HepG2 (cell line): ENCODE measurements around the gene PRKAR2A. TPM values are rescaled to one million over a fixed set of nuclear protein-coding genes. Genes with fewer than 3 reads are reported as not detected.

ENCODE experiments used
- ATAC-seq: fragments of 200-7000 bp; cut with Tn5 transposase; 3 replicates; pipeline ENCODE4 v1.9.1; 2020; ENCODE audit warnings: mild to moderate bottlenecking, moderate library complexity
- BruUV-seq: library from RNA; stranded (reverse); fragments of 400-500 nt; replicated peaks from 2 replicates; lab custom pipeline; 2021; lab: Mats Ljungman, UMichigan
- CTCF ChIA-PET: fragments of 300-600 bp; formaldehyde crosslinking; extraction: SDS; loops from one replicate; lab custom pipeline; 2021; ENCODE audit warnings: low total read pairs, inconsistent platforms, low intra/inter-chr PET ratio; lab: Yijun Ruan, JAX
- POLR2A ChIA-PET: fragments of 350-600 bp; sonication (Branson Sonifier 250); formaldehyde crosslinking; loops from one replicate; lab custom pipeline; 2020; ENCODE audit warnings: antibody characterized with exemption, inconsistent platforms; lab: Yijun Ruan, JAX
- DNase-seq: peaks from one replicate; pipeline ENCODE4 v3.0.0-alpha.2; 2015; ENCODE audit warnings: low spot score
- FAIRE-seq: peaks from 3 replicates; lab custom pipeline; 2011; peaks lifted over from hg19 to GRCh38; lab: Jason Lieb, UNC
- H2AFZ ChIP-seq: one replicate; pipeline ENCODE4 v1.6.1; 2011; ENCODE audit warnings: low read length, inconsistent platforms
- H3K27ac ChIP-seq: fragments of 300-600 bp; 3 replicates; pipeline ENCODE4 v1.8.0; 2011; ENCODE audit warnings: mixed run types, mild to moderate bottlenecking, mixed read lengths, low read length, inconsistent platforms; ENCODE audit not compliant: insufficient read depth; ENCODE audit errors: extremely low read length
- H3K27me3 ChIP-seq, 2 experiments: fragments of 200-600 bp in 1 of 2; 2 replicates in 1 of 2; 3 replicates in 1 of 2; pipeline versions ENCODE4 v1.6.0 to v1.8.0; 2011; ENCODE audit warnings: low read length in 2 of 2, mild to moderate bottlenecking in 2 of 2, moderate library complexity in 2 of 2, inconsistent platforms in 1 of 2; ENCODE audit not compliant: insufficient read depth in 2 of 2, control insufficient read depth in 1 of 2
- H3K36me3 ChIP-seq, 2 experiments: fragments of 200-600 bp in 1 of 2; replicated peaks in 1 of 2; 2 replicates in 1 of 2; 3 replicates in 1 of 2; pipeline versions ENCODE4 v1.5.1 to v1.8.0; 2011; ENCODE audit warnings: low read length in 2 of 2, inconsistent platforms in 1 of 2; ENCODE audit not compliant: insufficient read depth in 2 of 2, control insufficient read depth in 1 of 2
- H3K4me1 ChIP-seq: 2 replicates; pipeline ENCODE4 v1.5.1; 2012; ENCODE audit warnings: low read length, inconsistent platforms; ENCODE audit not compliant: insufficient read depth
- H3K4me2 ChIP-seq: 2 replicates; pipeline ENCODE4 v1.6.0; 2011; ENCODE audit warnings: low read depth, low read length, inconsistent platforms
- H3K4me3 ChIP-seq, 3 experiments: fragments of 200-600 bp in 1 of 3; sonication (generic), shearing (Covaris generic) in 1 of 3; replicated peaks in 1 of 3; 2 replicates each; pipeline ENCODE4 v1.5.1; 2011 to 2016; ENCODE audit warnings: low read length in 3 of 3, inconsistent platforms in 2 of 3, low read depth in 2 of 3, mild to moderate bottlenecking in 2 of 3, control low read depth in 1 of 3, mixed read lengths in 1 of 3; ENCODE audit not compliant: insufficient read depth in 1 of 3
- H3K79me2 ChIP-seq: one replicate; pipeline ENCODE4 v1.6.1; 2011; ENCODE audit warnings: low read length, inconsistent platforms; ENCODE audit not compliant: insufficient read depth
- H3K9ac ChIP-seq: 2 replicates; pipeline ENCODE4 v1.6.0; 2011; ENCODE audit warnings: mild to moderate bottlenecking, low read depth, low read length, inconsistent platforms; ENCODE audit not compliant: insufficient read depth
- H3K9me3 ChIP-seq: 2 replicates; pipeline ENCODE4 v1.5.1; 2012; ENCODE audit warnings: mild to moderate bottlenecking, low read length
- H4K20me1 ChIP-seq: 2 replicates; pipeline ENCODE4 v1.6.0; 2011; ENCODE audit warnings: inconsistent platforms, mild to moderate bottlenecking, low read length, moderate library complexity; ENCODE audit not compliant: insufficient read depth
- CENPX ChIP-seq: sonication (generic); formaldehyde crosslinking; IDR thresholded peaks from 2 replicates; pipeline ENCODE4 v1.9.0; 2021; ENCODE audit warnings: mild to moderate bottlenecking, missing genetic modification reagents, moderate library complexity
- ELF3 ChIP-seq: IDR thresholded peaks from 2 replicates; pipeline ENCODE4 v1.6.1; 2016; ENCODE audit warnings: missing genetic modification reagents, missing compliant biosample characterization
- FOXP1 ChIP-seq, 2 experiments: fragments of 450-650 bp in 1 of 2; IDR thresholded peaks; 2 replicates each; pipeline ENCODE4 v1.6.1; 2017 to 2018; ENCODE audit warnings: antibody characterized with exemption in 1 of 2
- KAT7 ChIP-seq: IDR thresholded peaks from 2 replicates; pipeline ENCODE4 v1.6.1; 2018; ENCODE audit warnings: borderline replicate concordance, missing compliant biosample characterization
- MTF1 ChIP-seq: sonication (generic); formaldehyde crosslinking; IDR thresholded peaks from 2 replicates; pipeline ENCODE4 v1.5.0; 2020; ENCODE audit warnings: missing genetic modification reagents
- MXD4 ChIP-seq: IDR thresholded peaks from 2 replicates; pipeline ENCODE4 v1.6.1; 2016; ENCODE audit warnings: mild to moderate bottlenecking, missing biosample characterization, missing genetic modification reagents
- NFKB2 ChIP-seq: sonication (generic); formaldehyde crosslinking; IDR thresholded peaks from 2 replicates; pipeline ENCODE4 v1.4.0; 2020; ENCODE audit warnings: missing genetic modification reagents, borderline replicate concordance
- PCBP2 ChIP-seq: fragments of 200-400 bp; formaldehyde crosslinking; optimal IDR thresholded peaks from 2 replicates; pipeline ENCODE3; 2018; ENCODE audit warnings: low read length, low read depth; ENCODE audit not compliant: poor library complexity, severe bottlenecking
- SIN3A ChIP-seq: IDR thresholded peaks from 2 replicates; pipeline ENCODE4 v1.6.1; 2011; ENCODE audit warnings: low read depth, mild to moderate bottlenecking, control low read depth, low read length, borderline replicate concordance
- TEAD3 ChIP-seq: optimal IDR thresholded peaks from 2 replicates; pipeline ENCODE3; 2016; ENCODE audit warnings: borderline replicate concordance
- ZKSCAN5 ChIP-seq: sonication (generic); formaldehyde crosslinking; IDR thresholded peaks from 2 replicates; pipeline ENCODE4 v1.5.1; 2020; ENCODE audit warnings: mild to moderate bottlenecking, missing genetic modification reagents
- ZNF530 ChIP-seq: sonication (generic); formaldehyde crosslinking; IDR thresholded peaks from 2 replicates; pipeline ENCODE4 v1.5.0; 2020; ENCODE audit warnings: low read depth, mild to moderate bottlenecking, missing genetic modification reagents
- ZNF788 ChIP-seq: sonication (generic); formaldehyde crosslinking; IDR thresholded peaks from 2 replicates; pipeline ENCODE4 v1.5.0; 2020; ENCODE audit warnings: mild to moderate bottlenecking, missing genetic modification reagents, borderline replicate concordance
- ZNF850 ChIP-seq: sonication (generic); formaldehyde crosslinking; conservative IDR thresholded peaks from 2 replicates; pipeline ENCODE4 v1.9.0; 2021; ENCODE audit warnings: mild to moderate bottlenecking, missing genetic modification reagents
- ZZZ3 ChIP-seq: sonication (generic); formaldehyde crosslinking; IDR thresholded peaks from 2 replicates; pipeline ENCODE4 v1.4.0; 2020; ENCODE audit warnings: missing genetic modification reagents, mild to moderate bottlenecking, borderline replicate concordance
- WGBS: methylation state at CpG from one replicate; pipeline ENCODE4 v1.1.6; 2017; ENCODE audit warnings: low lambda C conversion rate; 5-methylcytosine and 5-hydroxymethylcytosine counted together
- in situ Hi-C: cut with HindIII; loops from 2 replicates; pipeline ENCODE4 v1.10.0; 2017; ENCODE audit warnings: low pct_unique_long_range_greater_than_20kb; ENCODE audit not compliant: extremely low pct_ligation_motif_present
- intact Hi-C: fragments of 100-400 bp; cut with micrococcal nuclease; formaldehyde crosslinking; loops from one replicate; pipeline ENCODE4 v1.10.0; 2022; ENCODE audit not compliant: unreplicated experiment
- polyA plus RNA-seq, 8 experiments: library from polyadenylated mRNA; depleted of rRNA in 3 of 8; stranded (reverse) in 7 of 8; unstranded in 1 of 8; fragments of >200 nt; fragmentation: Illumina TruSeq in 4 of 8; extraction: Trizol in 4 of 8; gene quantifications; 2 replicates each; pipeline versions ENCODE4 v1.2.1 to v1.2.3, GENCODE V29; 2011 to 2016; ENCODE audit warnings: low read depth in 4 of 8, missing spikeins in 1 of 8, mixed read lengths in 1 of 8; ENCODE audit not compliant: insufficient read depth in 1 of 8
- total RNA-seq, 5 experiments: library from RNA; depleted of rRNA; stranded (reverse); fragments of >200 nt; fragmentation: Illumina TruSeq; extraction: Trizol; gene quantifications; 2 replicates each; pipeline ENCODE4 v1.2.3, GENCODE V29; 2016; ENCODE audit warnings: low read depth in 1 of 5
- TF ChIP-seq, protein P1 (sequence below), 2 experiments: sonication (generic) in 1 of 2; formaldehyde crosslinking in 1 of 2; IDR thresholded peaks; 2 replicates each; pipeline versions ENCODE4 v1.6.1 to v1.9.0; 2014 to 2022; ENCODE audit warnings: antibody characterized with exemption in 1 of 2, borderline replicate concordance in 1 of 2, inconsistent platforms in 1 of 2, low read depth in 1 of 2, missing genetic modification reagents in 1 of 2

The PRKAR2A gene
- total and polyA plus RNA-seq, 2 of the 13 experiments (the other 11 are each of a cell fraction or from before 2014, with no cell fraction given), result 11.8 to 29.2 TPM

DNA sequence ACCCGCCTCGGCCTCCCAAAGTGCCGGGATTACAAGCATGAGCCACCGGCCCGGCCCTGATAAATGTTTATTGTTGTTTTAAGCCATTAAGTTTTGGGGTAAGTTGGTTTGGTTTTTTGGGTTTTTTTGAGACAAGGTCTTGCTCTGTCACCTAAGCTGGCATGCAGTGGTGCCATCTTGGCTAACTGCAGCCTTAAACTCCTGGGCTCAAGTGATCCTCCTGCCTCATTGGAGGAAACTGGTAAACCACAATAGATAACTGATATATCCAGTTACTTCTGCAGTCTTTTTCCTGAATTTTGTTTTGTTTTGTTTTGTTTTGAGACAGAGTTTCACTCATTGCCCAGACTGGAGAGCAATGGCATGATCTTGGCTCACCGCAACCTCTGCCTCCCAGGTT is 46.8 kb upstream of the PRKAR2A start:
- H3K4me1 ChIP-seq, result peaks cover 36% of the 10 kb centered on the region
- H3K9ac ChIP-seq, result no peak overlapping the region
- CTCF ChIA-PET, result no interaction called here
- no peak overlapping the region for H3K27ac ChIP-seq
- POLR2A ChIA-PET, result no interaction called here
- H3K9me3 ChIP-seq, result no peaks in the 10 kb centered on the region
- no peaks in the 10 kb centered on the region for H3K79me2 ChIP-seq
- no peaks in the 10 kb centered on the region for H3K27me3 ChIP-seq
- no peaks in the 10 kb centered on the region for H3K36me3 ChIP-seq
- intact Hi-C loops, result no loop called here
- no peak for ATAC-seq
- FAIRE-seq, result no peak
- no peak overlapping the region for H3K4me3 ChIP-seq
- no peak for DNase-seq
- in situ Hi-C loops, result no loop called here
- H4K20me1 ChIP-seq, result no peaks in the 10 kb centered on the region
- WGBS, result 93% methylated on average over 6 of the region's 6 CpGs
- no peak overlapping the region for H3K4me2 ChIP-seq
- no peak overlapping the region for H2AFZ ChIP-seq
- TF ChIP-seq MTF1 (CRISPR knock-in tag) (no peak), MXD4 (no peak), KAT7 (CRISPR knock-in tag) (no peak), ZKSCAN5 (CRISPR knock-in tag) (no peak), CENPX (CRISPR knock-in tag) (no peak), PCBP2 (no peak), ZNF788 (CRISPR knock-in tag) (no peak), FOXP1 (IDR thresholded peaks at IDR 0.05) (no peak), FOXP1 (CRISPR knock-in tag; IDR thresholded peaks at IDR 0.05) (no peak), NFKB2 (CRISPR knock-in tag) (no peak), SIN3A (no peak), ELF3 (no peak), TEAD3 (CRISPR knock-in tag) (no peak), ZZZ3 (CRISPR knock-in tag) (no peak), ZNF530 (CRISPR knock-in tag) (no peak), ZNF850 (CRISPR knock-in tag) (no peak)
- TF ChIP-seq, protein P1, sequence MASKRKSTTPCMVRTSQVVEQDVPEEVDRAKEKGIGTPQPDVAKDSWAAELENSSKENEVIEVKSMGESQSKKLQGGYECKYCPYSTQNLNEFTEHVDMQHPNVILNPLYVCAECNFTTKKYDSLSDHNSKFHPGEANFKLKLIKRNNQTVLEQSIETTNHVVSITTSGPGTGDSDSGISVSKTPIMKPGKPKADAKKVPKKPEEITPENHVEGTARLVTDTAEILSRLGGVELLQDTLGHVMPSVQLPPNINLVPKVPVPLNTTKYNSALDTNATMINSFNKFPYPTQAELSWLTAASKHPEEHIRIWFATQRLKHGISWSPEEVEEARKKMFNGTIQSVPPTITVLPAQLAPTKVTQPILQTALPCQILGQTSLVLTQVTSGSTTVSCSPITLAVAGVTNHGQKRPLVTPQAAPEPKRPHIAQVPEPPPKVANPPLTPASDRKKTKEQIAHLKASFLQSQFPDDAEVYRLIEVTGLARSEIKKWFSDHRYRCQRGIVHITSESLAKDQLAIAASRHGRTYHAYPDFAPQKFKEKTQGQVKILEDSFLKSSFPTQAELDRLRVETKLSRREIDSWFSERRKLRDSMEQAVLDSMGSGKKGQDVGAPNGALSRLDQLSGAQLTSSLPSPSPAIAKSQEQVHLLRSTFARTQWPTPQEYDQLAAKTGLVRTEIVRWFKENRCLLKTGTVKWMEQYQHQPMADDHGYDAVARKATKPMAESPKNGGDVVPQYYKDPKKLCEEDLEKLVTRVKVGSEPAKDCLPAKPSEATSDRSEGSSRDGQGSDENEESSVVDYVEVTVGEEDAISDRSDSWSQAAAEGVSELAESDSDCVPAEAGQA (IDR thresholded peaks at IDR 0.05; ENCODE audit: low read depth), result no peak
- TF ChIP-seq, protein P1 (CRISPR knock-in tag; IDR thresholded peaks at IDR 0.05; ENCODE audit: borderline replicate concordance), result no peak
- BruUV-seq, result no TSS peak
